Gastroesophageal sphincter (tissue), 3 donors: ENCODE results near the gene PTPRN2.

Experiments used
- CTCF ChIP-seq, 4 experiments: fragments of 200-600 bp in 2 of 4; fragments of 450-650 bp in 2 of 4; sonication (generic) in 1 of 4; IDR thresholded peaks; one replicate each; pipeline ENCODE4 v1.5.1; 2017 to 2019; ENCODE audit warnings: antibody characterized with exemption in 4 of 4, mild to moderate bottlenecking in 2 of 4, moderate library complexity in 2 of 4
- EP300 ChIP-seq: sonication (generic); formaldehyde crosslinking; IDR thresholded peaks from one replicate; pipeline ENCODE4 v1.6.1; 2017; ENCODE audit warnings: antibody characterized with exemption, mild to moderate bottlenecking
- POLR2A ChIP-seq, 2 donors: fragments of 450-650 bp; IDR thresholded peaks; one replicate each; pipeline ENCODE4 v1.6.1; 2017; ENCODE audit warnings: antibody characterized with exemption in 2 of 2, mild to moderate bottlenecking in 2 of 2, moderate library complexity in 1 of 2
- POLR2AphosphoS5 ChIP-seq: sonication (generic); formaldehyde crosslinking; IDR thresholded peaks from one replicate; pipeline ENCODE4 v1.6.1; 2017; ENCODE audit warnings: antibody characterized with exemption

GRCh38 chr7:158282461-158283001 lies 305.1 kb downstream of the PTPRN2 start:
- no peak for TF ChIP-seq EP300
- TF ChIP-seq POLR2A (IDR thresholded peaks at IDR 0.05) = no peak
- no peak for TF ChIP-seq CTCF (IDR thresholded peaks at IDR 0.05)
- no peak for TF ChIP-seq POLR2AphosphoS5
